Stimulated activated naive CD8-positive, alpha-beta T cell treated with anti-CD3 and anti-CD28 coated beads, Interleukin-15, amount 100 ng/mL, for 72 hours (primary cell): ENCODE results near the gene HSF4.

Experiments used
- ATAC-seq: fragments of 150-1000 bp; cut with Tn5 transposase; 2 replicates; pipeline ENCODE4 v1.10.0; 2021; ENCODE audit warnings: mild to moderate bottlenecking, moderate library complexity
- DNase-seq, 2 donors: peaks; one replicate each; pipeline ENCODE4 v3.0.0; 2021 to 2022
- H3K27ac Mint-ChIP-seq, 2 donors: one replicate each; pipeline ENCODE4 v1.8.0; 2022; ENCODE audit warnings: mild to moderate bottlenecking in 2 of 2, mixed read lengths in 2 of 2, moderate library complexity in 2 of 2
- H3K27me3 Mint-ChIP-seq: one replicate; pipeline ENCODE4 v1.8.0; 2022; ENCODE audit warnings: mixed read lengths
- H3K4me1 Mint-ChIP-seq: one replicate; pipeline ENCODE4 v1.8.0; 2022; ENCODE audit warnings: mild to moderate bottlenecking, mixed read lengths
- H3K4me3 Mint-ChIP-seq, 2 donors: one replicate each; pipeline ENCODE4 v1.8.0; 2022; ENCODE audit warnings: mild to moderate bottlenecking in 2 of 2, mixed read lengths in 2 of 2, moderate library complexity in 1 of 2
- H3K9me3 Mint-ChIP-seq, 2 donors: one replicate each; pipeline ENCODE4 v1.8.0; 2022; ENCODE audit warnings: mixed read lengths in 2 of 2

HSF4 gene

GRCh38 chr16:67209565-67209964 lies 45.0 kb downstream of the HSF4 start:
- no peaks in the 10 kb centered on the region for H3K27me3 Mint-ChIP-seq
- no peak for DNase-seq
- ATAC-seq: no peak
- H3K4me1 Mint-ChIP-seq: peaks cover 9% of the 10 kb centered on the region
- H3K9me3 Mint-ChIP-seq: no peaks in the 10 kb centered on the region
- H3K4me3 Mint-ChIP-seq: no peak overlapping the region
- no peak overlapping the region for H3K27ac Mint-ChIP-seq

- H3K4me1 Mint-ChIP-seq: peaks cover 9% of the 10 kb centered on the region
- DNase-seq (no peak), ATAC-seq (no peak)
- H3K4me3 Mint-ChIP-seq: no peak overlapping the region
- no peaks in the 10 kb centered on the region for H3K27me3 Mint-ChIP-seq
- H3K9me3 Mint-ChIP-seq: no peaks in the 10 kb centered on the region
- peak overlapping the region in 1 of 2 donors; percentile 83 for H3K27ac Mint-ChIP-seq
These were observed 45.8 kb downstream of the HSF4 start for GRCh38 chr16:67210069-67210937.

- H3K27ac Mint-ChIP-seq: peak overlapping the region in 1 of 2 donors; percentile 4
- no peak for ATAC-seq
- no peak overlapping the region for H3K4me3 Mint-ChIP-seq
- no peaks in the 10 kb centered on the region for H3K27me3 Mint-ChIP-seq
- H3K9me3 Mint-ChIP-seq: no peaks in the 10 kb centered on the region
- peaks cover 3% of the 10 kb centered on the region for H3K4me1 Mint-ChIP-seq
- DNase-seq: no peak
These were observed 47.1 kb downstream of the HSF4 start for GRCh38 chr16:67211674-67212073.

- ATAC-seq: no peak
- no peaks in the 10 kb centered on the region for H3K4me1 Mint-ChIP-seq
- no peaks in the 10 kb centered on the region for H3K27me3 Mint-ChIP-seq
- no peak overlapping the region for H3K27ac Mint-ChIP-seq
- DNase-seq: no peak
- H3K4me3 Mint-ChIP-seq: no peak overlapping the region
- no peaks in the 10 kb centered on the region for H3K9me3 Mint-ChIP-seq
These were observed 48.2 kb downstream of the HSF4 start for GRCh38 chr16:67212766-67213165.

GRCh38 chr16:67213197-67214019 lies 48.9 kb downstream of the HSF4 start:
- Mint-ChIP-seq H3K27ac (no peak overlapping the region), H3K27me3 (no peaks in the 10 kb centered on the region), H3K4me3 (no peak overlapping the region), H3K4me1 (no peaks in the 10 kb centered on the region), H3K9me3 (no peaks in the 10 kb centered on the region)
- DNase-seq (no peak), ATAC-seq (no peak)

GRCh38 chr16:67215706-67216105 lies 51.2 kb downstream of the HSF4 start:
- DNase-seq (no peak), ATAC-seq (no peak)
- Mint-ChIP-seq H3K9me3 (no peaks in the 10 kb centered on the region), H3K4me3 (no peak overlapping the region), H3K4me1 (no peaks in the 10 kb centered on the region), H3K27me3 (no peaks in the 10 kb centered on the region), H3K27ac (peak overlapping the region in 1 of 2 donors; percentile 1)

- ATAC-seq: no peak
- Mint-ChIP-seq H3K9me3 (no peaks in the 10 kb centered on the region), H3K4me3 (no peak overlapping the region), H3K4me1 (no peaks in the 10 kb centered on the region), H3K27ac (no peak overlapping the region), H3K27me3 (no peaks in the 10 kb centered on the region)
- no peak for DNase-seq
These were observed 52.3 kb downstream of the HSF4 start for GRCh38 chr16:67216612-67217490.
